Skeletal muscle tissue (tissue), 4 donors: ENCODE measurements around the gene RPS15. TPM values are rescaled to one million over a fixed set of nuclear protein-coding genes. Genes with fewer than 3 reads are reported as not detected.

Experiments
- H3K27ac ChIP-seq: one replicate; pipeline ENCODE4 v1.7.0; 2013; ENCODE audit warnings: mild to moderate bottlenecking, low read depth, low read length, inconsistent platforms
- H3K27me3 ChIP-seq, 3 donors: one replicate each; pipeline ENCODE4 v1.7.0; 2013; ENCODE audit warnings: low read length in 3 of 3; ENCODE audit not compliant: control insufficient read depth in 3 of 3, insufficient read depth in 3 of 3
- H3K36me3 ChIP-seq, 3 donors: one replicate each; pipeline ENCODE4 v1.7.0; 2013; ENCODE audit warnings: low read length in 3 of 3; ENCODE audit not compliant: control insufficient read depth in 3 of 3, insufficient read depth in 3 of 3
- H3K4me1 ChIP-seq, 3 donors: one replicate each; pipeline ENCODE4 v1.7.0; 2013; ENCODE audit warnings: low read length in 3 of 3, mild to moderate bottlenecking in 3 of 3; ENCODE audit not compliant: control insufficient read depth in 3 of 3, insufficient read depth in 3 of 3
- H3K4me3 ChIP-seq, 3 donors: one replicate each; pipeline ENCODE4 v1.7.0; 2013; ENCODE audit warnings: low read length in 3 of 3
- H3K9ac ChIP-seq, 3 donors: one replicate each; pipeline ENCODE4 v1.7.0; 2013; ENCODE audit warnings: low read length in 3 of 3, mild to moderate bottlenecking in 3 of 3, moderate library complexity in 2 of 3, low read depth in 1 of 3
- H3K9me3 ChIP-seq, 3 donors: one replicate each; pipeline ENCODE4 v1.7.0; 2013; ENCODE audit warnings: low read length in 3 of 3; ENCODE audit not compliant: control insufficient read depth in 3 of 3
- total RNA-seq: library from RNA; depleted of rRNA; stranded (reverse); fragments of >200 nt; gene quantifications from one replicate; pipeline ENCODE4 v1.2.3, GENCODE V29; 2014
- donor health status: Osteomylitis.

The RPS15 gene
- total RNA-seq, 1 donor from 2014 or later, result 354 TPM

DNA sequence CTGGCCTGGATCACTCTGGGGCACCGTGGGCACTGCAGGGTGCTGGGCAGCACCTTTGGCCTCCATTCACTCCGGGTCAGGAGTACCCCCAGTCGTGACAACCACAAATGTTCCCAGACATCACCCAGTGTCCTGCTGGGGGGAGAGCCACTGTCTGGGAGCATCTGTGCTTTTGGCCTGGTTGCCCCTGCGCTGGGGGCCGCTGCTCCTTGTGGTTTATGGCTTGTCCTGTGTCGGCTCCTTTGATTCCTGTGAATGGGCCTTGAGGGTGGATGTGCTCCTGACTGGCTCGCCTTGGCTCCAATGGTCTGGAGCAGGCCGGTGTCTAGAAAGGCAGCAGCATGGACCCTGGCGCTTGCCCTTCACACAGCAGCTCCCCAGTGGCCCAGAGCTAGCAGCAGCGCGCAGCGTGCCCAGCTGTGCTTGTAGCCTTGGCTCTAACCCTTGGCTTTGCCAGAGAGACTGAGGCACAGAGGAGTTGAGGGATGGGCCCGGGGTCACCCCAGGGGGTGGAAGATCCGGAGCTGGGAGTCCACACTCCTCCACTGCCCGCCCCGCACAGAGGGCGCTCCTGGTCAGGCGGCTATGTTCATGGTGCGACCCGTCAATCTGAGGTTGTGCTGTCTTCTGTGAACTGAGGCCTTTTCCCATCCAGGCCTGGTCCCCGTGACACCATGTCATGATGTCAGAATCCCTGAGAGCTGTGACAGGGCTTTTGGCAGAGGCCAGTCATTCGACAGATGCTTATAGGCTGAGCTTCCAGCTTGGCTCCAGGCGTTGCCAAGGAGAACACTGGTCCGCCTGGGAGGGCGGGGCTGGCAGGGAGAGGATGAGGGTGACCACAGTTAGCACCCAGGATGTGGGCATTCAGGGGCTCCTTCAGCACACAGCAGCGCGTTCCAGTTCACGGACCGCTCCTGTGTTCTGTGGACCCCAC is 26.7 kb upstream of the RPS15 start:
- Histone ChIP-seq H3K27ac (peak overlapping the region; percentile 89), H3K4me3 (peak overlapping the region in 2 of 3 donors; percentile 40 to 49)

DNA sequence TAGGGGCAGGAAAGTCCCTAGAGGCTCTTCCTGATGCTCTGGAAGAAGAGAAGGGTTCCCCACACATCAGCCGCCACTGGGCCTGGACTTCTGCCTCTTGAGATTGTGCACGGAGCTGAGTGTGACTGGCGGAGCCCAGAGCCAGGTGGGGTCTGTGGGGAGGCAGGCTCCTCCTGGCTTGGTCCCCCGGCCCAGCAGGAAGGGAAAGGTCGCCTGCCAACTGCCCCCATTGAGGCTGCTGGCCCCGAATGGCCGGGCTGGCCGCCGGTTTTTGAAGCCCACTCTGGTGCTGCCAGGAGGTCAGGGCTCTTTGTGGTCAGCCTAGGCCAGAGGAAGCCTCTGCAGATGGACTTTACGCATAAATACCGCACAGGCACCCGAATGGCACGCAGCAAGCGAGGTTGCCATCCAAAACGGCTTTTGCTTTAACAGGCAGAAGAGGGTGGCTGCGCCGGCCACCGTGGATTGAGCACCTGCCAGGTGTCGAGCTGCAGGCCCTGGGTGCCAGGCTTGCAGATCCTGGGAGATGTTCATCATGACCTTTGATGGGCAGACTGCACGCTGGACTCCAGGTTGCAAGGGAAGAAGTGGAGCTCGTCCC is 25.8 kb upstream of the RPS15 start:
- Histone ChIP-seq H3K27ac (peak overlapping the region; percentile 89), H3K9me3 (no peaks in the 10 kb centered on the region), H3K4me3 (peak overlapping the region in 1 of 3 donors; percentile 22), H3K4me1 (peaks cover 79 to 87% (median 81%) of the 10 kb centered on the region in 3 donors), H3K36me3 (peaks cover 5 to 7% (median 6%) of the 10 kb centered on the region in 3 donors), H3K9ac (peak overlapping the region in 1 of 3 donors; percentile 45), H3K27me3 (no peaks in the 10 kb centered on the region)

More for the DNA sequence above, 26.7 kb upstream of the RPS15 start:
- Histone ChIP-seq H3K4me1 (peaks cover 72 to 82% (median 76%) of the 10 kb centered on the region in 3 donors), H3K9me3 (no peaks in the 10 kb centered on the region), H3K27me3 (no peaks in the 10 kb centered on the region), H3K36me3 (peaks cover 0 to 7% (median 6%) of the 10 kb centered on the region in 3 donors), H3K9ac (peak overlapping the region; percentile 37 to 93 (median 64))

DNA sequence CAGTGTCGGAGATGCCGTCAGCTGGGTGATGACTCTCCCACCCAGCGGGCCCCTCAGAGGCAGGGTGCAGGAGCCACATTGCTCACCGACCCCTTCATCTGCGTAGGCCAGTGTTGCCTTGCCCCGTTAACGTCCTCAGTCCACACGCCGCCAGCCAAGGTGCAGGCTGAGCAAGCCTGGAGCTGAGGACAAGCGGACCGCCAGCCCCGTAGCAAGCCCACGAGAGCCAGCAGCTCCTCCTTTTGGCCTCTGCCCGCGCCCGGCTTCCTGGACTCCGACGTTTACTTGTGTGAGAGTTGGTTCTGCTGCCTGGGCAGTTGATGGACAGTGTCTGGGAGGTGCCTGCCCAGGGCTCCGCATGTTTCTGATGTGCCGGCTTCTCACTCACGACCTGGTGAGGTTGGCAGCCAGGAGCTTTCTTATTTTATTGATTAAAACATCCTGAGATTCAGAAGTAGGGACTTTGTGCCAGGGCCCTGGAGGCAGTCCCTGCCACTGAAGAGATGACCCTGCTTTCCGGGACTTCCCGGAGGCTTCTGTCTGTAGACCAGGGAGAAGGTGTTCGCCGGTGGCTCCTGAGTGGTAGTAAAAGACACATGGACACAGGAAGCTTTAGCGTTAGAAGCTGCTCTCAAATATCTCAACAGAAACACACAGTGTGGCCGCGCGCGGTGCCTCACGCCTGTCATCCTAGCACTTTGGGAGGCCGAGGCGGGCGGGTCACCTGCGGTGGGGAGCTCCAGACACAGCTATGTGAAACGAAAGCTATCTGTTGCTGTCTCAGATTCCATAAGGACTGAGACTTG is 25.0 kb upstream of the RPS15 start:
- Histone ChIP-seq H3K36me3 (peaks cover 5 to 9% (median 7%) of the 10 kb centered on the region in 3 donors), H3K27me3 (no peaks in the 10 kb centered on the region), H3K4me3 (no peak overlapping the region), H3K9ac (peak overlapping the region in 2 of 3 donors; percentile 16 to 45), H3K27ac (peak overlapping the region; percentile 47), H3K4me1 (peaks cover 87 to 95% (median 89%) of the 10 kb centered on the region in 3 donors), H3K9me3 (no peaks in the 10 kb centered on the region)

DNA sequence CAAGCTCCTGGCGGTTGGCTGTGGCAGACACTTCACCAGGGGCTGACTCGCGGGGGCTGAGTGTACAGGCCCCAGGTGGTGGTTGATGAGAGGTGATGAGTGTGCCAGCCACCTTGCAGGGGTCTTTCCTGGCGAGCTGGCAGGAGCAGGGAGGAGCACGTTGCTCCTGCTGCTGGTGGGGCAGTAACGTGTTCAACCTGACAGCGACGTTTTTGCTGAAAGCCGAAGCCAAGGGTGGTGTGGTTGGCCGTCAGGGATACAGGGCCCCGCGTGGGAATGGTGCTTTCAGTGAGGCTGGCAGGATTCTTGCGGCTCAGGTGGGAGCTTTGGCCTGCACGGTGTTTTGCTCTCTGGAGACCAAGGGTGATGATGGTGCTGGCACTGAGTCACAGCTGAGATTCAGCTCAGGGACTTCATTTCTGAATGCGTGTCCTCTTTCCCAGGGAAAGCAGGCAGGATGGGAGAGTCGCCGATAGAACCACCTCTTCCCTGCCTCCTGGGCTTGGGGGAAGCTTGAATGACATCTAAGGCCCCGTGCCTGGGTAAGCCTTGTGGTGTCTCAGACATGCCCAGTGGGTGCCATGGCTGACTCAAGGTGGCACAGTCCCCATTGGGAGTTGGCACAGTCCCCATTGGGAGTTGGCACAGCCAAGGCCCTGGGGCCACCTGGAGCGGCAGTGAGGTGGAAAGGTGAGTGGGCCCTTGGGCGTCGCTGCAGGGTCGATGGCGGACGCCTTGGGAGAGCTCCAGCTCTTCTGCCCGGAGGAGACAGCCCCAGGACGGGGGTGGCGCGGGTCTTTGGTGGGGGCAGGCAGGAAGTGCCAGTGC is 22.0 kb upstream of the RPS15 start:
- peaks cover 66 to 84% (median 78%) of the 10 kb centered on the region in 3 donors for H3K4me1 ChIP-seq
- H3K4me3 ChIP-seq, result peak overlapping the region in 2 of 3 donors; percentile 23 to 54
- no peaks in the 10 kb centered on the region for H3K9me3 ChIP-seq
- no peaks in the 10 kb centered on the region for H3K27me3 ChIP-seq
- H3K27ac ChIP-seq, result peak overlapping the region; percentile 45
- peaks cover 24 to 27% (median 24%) of the 10 kb centered on the region in 3 donors for H3K36me3 ChIP-seq
- peak overlapping the region; percentile 47 to 70 (median 50) for H3K9ac ChIP-seq

DNA sequence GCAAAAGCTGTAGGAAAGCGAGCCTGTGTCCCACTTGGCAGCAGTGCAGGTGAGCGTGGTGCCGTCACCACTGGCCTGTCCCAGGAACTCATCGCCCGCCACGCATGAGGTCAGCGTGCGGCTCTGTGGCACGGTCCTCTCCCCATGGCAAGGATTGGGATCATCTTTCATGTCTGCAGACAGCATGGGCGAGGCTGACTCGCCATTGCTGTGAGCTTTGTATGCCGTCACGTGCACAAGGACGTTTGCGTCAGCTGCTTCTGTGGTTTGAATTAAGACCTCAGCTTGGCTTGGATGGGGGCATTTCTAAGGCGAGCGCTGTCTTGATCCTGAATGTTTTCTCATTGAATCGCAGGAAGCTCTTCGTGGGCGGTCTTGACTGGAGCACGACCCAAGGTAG is 21.1 kb upstream of the RPS15 start:
- H3K9me3 ChIP-seq, result no peaks in the 10 kb centered on the region
- H3K36me3 ChIP-seq, result peaks cover 33 to 36% (median 33%) of the 10 kb centered on the region in 3 donors
- peaks cover 57 to 77% (median 73%) of the 10 kb centered on the region in 3 donors for H3K4me1 ChIP-seq
- peak overlapping the region; percentile 45 for H3K27ac ChIP-seq
- peak overlapping the region in 2 of 3 donors; percentile 17 to 54 for H3K9ac ChIP-seq
- no peaks in the 10 kb centered on the region for H3K27me3 ChIP-seq
- H3K4me3 ChIP-seq, result peak overlapping the region in 2 of 3 donors; percentile 37 to 56

DNA sequence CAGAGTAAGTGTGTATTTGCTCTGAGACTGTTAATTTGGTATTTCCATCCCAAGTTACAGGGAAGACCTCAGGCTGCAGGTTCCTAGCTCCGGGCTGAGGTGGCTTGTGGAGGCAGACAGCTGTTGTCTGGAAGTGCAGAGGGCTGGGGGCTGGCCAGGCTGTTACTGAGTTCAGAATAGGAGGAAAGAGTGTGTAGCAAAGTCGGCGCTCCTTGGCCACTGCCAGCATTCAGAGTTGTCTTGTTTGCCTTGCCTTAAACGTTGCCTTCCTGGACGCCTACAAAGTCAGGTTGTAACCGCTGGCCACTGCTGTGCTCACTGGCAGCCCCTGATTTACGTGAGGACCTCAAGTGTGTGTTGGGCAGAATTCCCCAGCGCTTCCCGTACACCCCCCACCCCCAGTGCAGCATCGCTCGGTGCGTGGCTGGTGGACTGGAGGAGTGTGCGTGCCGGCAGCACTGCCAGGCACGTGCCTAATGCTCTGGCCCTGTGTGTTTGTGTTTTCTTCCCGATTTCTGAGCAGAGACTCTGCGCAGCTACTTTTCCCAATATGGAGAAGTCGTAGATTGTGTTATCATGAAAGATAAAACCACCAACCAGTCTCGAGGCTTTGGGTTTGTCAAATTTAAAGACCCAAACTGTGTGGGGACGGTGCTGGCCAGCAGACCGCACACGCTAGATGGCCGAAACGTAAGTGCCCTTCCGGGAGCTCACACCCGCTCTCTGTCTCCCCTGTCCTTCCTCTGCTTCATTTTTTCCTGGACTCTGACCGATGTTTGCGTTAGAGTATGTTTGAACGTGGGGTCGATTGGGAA is 20.3 kb upstream of the RPS15 start:
- H3K27me3 ChIP-seq, result no peaks in the 10 kb centered on the region
- H3K27ac ChIP-seq, result peak overlapping the region; percentile 23
- peak overlapping the region in 2 of 3 donors; percentile 17 to 50 for H3K9ac ChIP-seq
- peak overlapping the region in 2 of 3 donors; percentile 22 to 37 for H3K4me3 ChIP-seq
- H3K36me3 ChIP-seq, result peaks cover 35 to 40% (median 37%) of the 10 kb centered on the region in 3 donors
- no peaks in the 10 kb centered on the region for H3K9me3 ChIP-seq
- peaks cover 50 to 72% (median 67%) of the 10 kb centered on the region in 3 donors for H3K4me1 ChIP-seq

DNA sequence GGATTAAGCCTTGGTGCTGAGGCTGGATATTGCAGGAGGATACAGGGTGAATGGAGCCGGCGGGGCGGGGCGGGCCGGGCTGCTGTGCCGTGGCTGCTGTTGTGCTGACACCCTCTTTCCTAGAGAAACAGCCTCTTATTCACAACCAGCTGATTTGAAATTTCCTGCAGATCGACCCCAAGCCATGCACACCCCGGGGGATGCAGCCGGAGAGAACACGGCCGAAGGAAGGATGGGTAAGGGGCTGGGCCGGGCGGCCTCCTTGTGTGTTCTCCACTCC is 19.8 kb upstream of the RPS15 start:
- no peaks in the 10 kb centered on the region for H3K9me3 ChIP-seq
- H3K36me3 ChIP-seq, result peaks cover 40 to 46% (median 42%) of the 10 kb centered on the region in 3 donors
- H3K4me1 ChIP-seq, result peaks cover 45 to 67% (median 62%) of the 10 kb centered on the region in 3 donors

DNA sequence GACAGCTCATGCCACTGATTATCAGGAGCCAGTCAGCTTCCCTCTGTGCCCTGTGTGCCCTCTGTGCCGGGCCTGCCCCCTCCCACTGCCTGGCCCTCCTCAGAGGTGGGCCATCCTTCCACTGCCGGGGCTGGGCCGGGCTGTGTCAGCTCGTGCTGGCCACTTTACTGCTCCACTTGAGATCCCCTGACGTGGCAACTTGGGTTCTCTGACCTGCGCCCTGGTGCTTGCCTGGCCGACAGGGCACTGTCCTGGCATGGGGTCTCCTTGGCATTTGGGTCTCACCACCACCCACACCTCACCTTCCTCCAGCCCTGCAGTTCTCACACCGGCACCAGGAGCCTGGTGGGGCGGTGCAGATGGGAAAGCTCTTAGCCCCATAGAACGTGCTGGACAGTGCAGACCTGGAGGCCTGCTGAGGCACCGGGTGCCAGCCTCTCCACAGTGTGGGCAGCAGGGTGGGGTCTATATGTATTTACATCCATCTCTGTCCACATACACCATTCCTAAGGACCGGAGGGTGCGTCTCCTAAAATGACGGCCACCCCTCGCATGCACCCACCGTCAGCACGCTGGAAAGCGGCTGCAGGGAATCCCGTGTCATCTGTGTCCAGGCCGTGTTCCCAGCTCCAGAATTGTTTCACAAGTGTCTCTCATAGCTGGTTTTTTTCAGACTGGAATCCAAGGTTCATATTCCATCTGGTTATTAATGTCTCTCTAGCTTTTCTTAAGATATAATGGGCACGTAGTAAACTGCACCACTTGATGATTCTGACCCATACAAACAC is 19.1 kb upstream of the RPS15 start:
- H3K9ac ChIP-seq, result no peak overlapping the region
- H3K36me3 ChIP-seq, result peaks cover 47 to 53% (median 48%) of the 10 kb centered on the region in 3 donors
- H3K27ac ChIP-seq, result no peak overlapping the region
- no peak overlapping the region for H3K4me3 ChIP-seq
- H3K9me3 ChIP-seq, result no peaks in the 10 kb centered on the region
- H3K27me3 ChIP-seq, result no peaks in the 10 kb centered on the region
- peaks cover 41 to 60% (median 59%) of the 10 kb centered on the region in 3 donors for H3K4me1 ChIP-seq

More for the DNA sequence above, 19.8 kb upstream of the RPS15 start:
- Histone ChIP-seq H3K27ac (no peak overlapping the region), H3K9ac (peak overlapping the region in 1 of 3 donors; percentile 25), H3K27me3 (no peaks in the 10 kb centered on the region), H3K4me3 (no peak overlapping the region)
